Measurements from ENCODE around the gene ADGRL4.
"Not testable (repeated sequence)": the region's sequence is repeated elsewhere in the genome, so short reads cannot be mapped to it uniquely, and the experiment has no call there.

DNA sequence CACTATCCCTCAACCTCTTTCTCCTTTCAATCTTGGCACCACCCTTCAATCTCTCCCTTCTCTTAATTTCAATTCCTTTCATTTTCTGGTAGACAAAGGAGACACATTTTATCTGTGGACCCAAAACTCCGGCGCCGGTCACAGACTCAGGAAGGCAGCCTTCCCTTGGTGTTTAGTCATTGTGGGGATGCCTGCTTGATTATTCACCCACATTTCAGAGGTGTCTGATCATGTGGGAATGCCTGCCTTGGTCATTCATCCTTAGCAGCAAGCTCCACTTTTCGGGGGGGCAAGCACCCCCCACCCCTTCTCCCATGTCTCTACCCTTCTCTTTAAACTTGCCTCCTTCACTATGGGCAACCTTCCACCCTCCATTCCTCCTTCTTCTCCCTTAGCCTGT, 133.7 kb downstream of the ADGRL4 start:
- not testable (repeated sequence) for TF ChIP-seq POLR2A, TAF1, POLR2AphosphoS5, SPI1 (IDR thresholded peaks at IDR 0.05; ENCODE audit: low read depth, low read length)

Data from GM12891 (cell line).